ENCODE results near the gene ICA1. TPM values are rescaled to one million over a fixed set of nuclear protein-coding genes. Genes with fewer than 3 reads are reported as not detected.
A peak's percentile ranks its signal among the peaks of the same experiment; 100 is the strongest.

ICA1 gene
- 1.1 and 3.2 TPM in 2 replicates for total RNA-seq (2014; rRNA removed)
- Bru-seq, nascent RNA: percentile 51 among the genes with signal in this experiment
- BruChase-seq, experiment 1, labeled RNA remaining after a 6-hour chase: percentile 35 among the genes with signal in this experiment
- percentile 40 among the genes with signal in this experiment for BruChase-seq, experiment 2, labeled RNA remaining after a 2-hour chase
- long read RNA-seq, transcript ICA1-206 (14 exons, 2,458 nt): major isoform, 5 of 28 reads
- long read RNA-seq, transcript ICA1-207 (14 exons, 2,440 nt): major isoform, 5 of 28 reads
- long read RNA-seq, partial matches to known transcripts: 9 of 28 reads
- long read RNA-seq, other reads (novel, unspliced or antisense): 7 of 28 reads

DNA sequence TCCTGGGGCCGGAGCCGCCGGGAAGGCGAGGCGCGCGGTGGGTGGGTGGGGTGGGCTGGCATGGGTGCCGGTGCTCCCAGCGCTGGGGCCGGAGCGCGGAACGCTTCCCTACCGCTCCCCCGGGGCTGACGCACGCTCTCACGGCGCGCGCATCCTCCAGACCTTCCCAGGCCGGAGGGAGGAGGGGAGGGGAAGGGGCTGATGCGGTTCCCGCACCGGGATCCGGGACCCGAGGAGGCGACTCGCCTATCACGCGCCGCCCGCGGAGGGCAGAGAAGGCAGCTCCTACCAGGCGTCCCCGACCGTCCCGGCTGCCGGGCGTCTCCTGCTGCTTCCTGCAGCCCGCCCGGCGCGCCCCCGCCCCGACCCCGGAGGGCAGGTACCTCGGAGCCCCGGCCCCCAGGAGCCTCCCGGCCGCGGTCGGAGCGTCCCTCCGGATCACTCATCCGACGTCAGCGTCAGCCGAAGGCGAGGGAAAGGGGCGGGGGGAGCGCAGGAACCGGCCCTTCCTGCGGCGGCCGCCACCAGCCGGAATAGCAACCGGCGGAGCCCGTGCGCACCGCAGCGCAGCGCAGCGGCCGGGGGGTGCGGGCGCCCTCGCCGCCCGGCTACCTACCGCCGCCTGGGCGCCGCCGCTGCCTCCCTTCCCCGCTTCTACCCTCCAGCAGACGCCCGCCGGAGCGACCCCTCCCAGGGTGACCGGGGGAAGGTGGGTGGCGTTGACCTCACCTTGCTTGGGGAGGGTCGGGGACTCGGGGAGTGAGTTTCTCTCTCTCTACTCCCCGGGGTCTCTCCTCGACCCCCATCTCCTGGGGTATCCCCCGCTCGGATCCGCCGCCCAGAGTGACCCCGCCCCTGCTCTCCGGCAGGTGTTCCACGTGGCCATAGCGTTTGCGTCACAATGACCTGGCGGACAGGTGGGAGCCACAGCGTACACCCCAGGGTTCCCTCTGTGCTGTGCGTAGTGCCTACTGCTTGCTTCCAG lies at the start of gene ICA1:
TSS of gene ICA1 (minus strand) at position 457 of the 985 bp plus-strand sequence. CDS start 26,241 bp downstream, outside the sequence.
- peaks cover 17% of the 10 kb centered on the region; the same call in 1 of the 2 replicates for H3K27me3 ChIP-seq (ENCODE audit: low read length)
- ChIA-PET POLR2A (ENCODE audit: unreplicated experiment) (interaction anchor here (0.6 kb wide), 1 partner anchor 49 kb away, joined by 5 read pairs; no protein-coding TSS in a partner anchor), CTCF (no interaction called here)
- no peaks in the 10 kb centered on the region for H3K36me3 ChIP-seq (ENCODE audit: low read depth, low read length)
- peak within 1 kb of the TSS; percentile 69 for H3K9ac ChIP-seq (ENCODE audit: low read length)
- no peaks in the 10 kb centered on the region for H3K9me3 ChIP-seq (ENCODE audit: low read length)
- TF ChIP-seq EZH2 (IDR thresholded peaks at IDR 0.05; ENCODE audit: low read length, unreplicated experiment) (no peak), EZH2phosphoT487 (IDR thresholded peaks at IDR 0.05; ENCODE audit: borderline replicate concordance, low read length) (no peak)
- TF ChIP-seq, protein P1, sequence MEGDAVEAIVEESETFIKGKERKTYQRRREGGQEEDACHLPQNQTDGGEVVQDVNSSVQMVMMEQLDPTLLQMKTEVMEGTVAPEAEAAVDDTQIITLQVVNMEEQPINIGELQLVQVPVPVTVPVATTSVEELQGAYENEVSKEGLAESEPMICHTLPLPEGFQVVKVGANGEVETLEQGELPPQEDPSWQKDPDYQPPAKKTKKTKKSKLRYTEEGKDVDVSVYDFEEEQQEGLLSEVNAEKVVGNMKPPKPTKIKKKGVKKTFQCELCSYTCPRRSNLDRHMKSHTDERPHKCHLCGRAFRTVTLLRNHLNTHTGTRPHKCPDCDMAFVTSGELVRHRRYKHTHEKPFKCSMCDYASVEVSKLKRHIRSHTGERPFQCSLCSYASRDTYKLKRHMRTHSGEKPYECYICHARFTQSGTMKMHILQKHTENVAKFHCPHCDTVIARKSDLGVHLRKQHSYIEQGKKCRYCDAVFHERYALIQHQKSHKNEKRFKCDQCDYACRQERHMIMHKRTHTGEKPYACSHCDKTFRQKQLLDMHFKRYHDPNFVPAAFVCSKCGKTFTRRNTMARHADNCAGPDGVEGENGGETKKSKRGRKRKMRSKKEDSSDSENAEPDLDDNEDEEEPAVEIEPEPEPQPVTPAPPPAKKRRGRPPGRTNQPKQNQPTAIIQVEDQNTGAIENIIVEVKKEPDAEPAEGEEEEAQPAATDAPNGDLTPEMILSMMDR (conservative IDR thresholded peaks at IDR 0.05; ENCODE audit: low read depth, low read length): no peak
- H4K20me1 ChIP-seq (ENCODE audit: low read length): no peaks in the 10 kb centered on the region
- no TSS peak for BruUV-seq (replicated peaks)
- DNase-seq (peak; percentile 67), ATAC-seq (peak; percentile 77)
- H3K79me2 ChIP-seq (ENCODE audit: low read length): no peaks in the 10 kb centered on the region
- peak within 1 kb of the TSS; percentile 75 for H3K4me3 ChIP-seq (ENCODE audit: low read length)
- H3K4me1 ChIP-seq (ENCODE audit: insufficient read depth, low read length): peaks cover 16% of the 10 kb centered on the region; the same call in 1 of the 2 replicates
- intact Hi-C loops (cut with micrococcal nuclease): no loop called here
- H3K27ac ChIP-seq (ENCODE audit: low read length): 0 out of 2 replicates have a peak within 1 kb of the TSS, but pooled peaks have one; percentile 27
- peak within 1 kb of the TSS; percentile 89 for H3K4me2 ChIP-seq (ENCODE audit: low read length)
- no peaks in the 10 kb centered on the region for H3F3A ChIP-seq (ENCODE audit: low read length, unreplicated experiment)
- H3K9me2 ChIP-seq (replicated peaks; ENCODE audit: low read length): no peaks in the 10 kb centered on the region
- peak within 1 kb of the TSS; percentile 91 for H2AFZ ChIP-seq (ENCODE audit: low read length)

DNA sequence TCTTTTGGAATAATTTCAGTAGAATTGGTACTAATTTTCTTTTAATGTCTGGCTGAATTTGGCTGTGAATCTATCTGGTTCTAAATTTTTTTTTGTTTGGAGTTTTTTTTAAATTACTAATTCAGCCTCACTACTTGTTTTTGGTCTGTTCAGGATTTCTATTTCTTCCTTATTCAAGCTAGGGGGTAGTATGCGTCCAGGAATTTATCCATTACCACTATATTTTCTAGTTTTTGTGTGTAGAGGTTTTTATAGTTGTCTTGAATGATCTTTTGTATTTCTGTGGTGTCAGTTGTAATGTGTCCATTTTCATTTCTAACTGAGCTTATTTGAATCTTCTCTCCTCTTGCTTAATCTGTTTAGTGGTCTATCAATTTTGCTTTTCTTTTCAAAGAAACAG lies 48.9 kb upstream of the ICA1 start:
- H3K79me2 ChIP-seq (ENCODE audit: low read length): no peaks in the 10 kb centered on the region
- DNase-seq (no peak), ATAC-seq (no peak)
- ChIA-PET CTCF (no interaction called here), POLR2A (ENCODE audit: unreplicated experiment) (no interaction called here)
- no peak overlapping the region for H3K4me3 ChIP-seq (ENCODE audit: low read length)
- no peak overlapping the region for H2AFZ ChIP-seq (ENCODE audit: low read length)
- no peaks in the 10 kb centered on the region for H3K36me3 ChIP-seq (ENCODE audit: low read depth, low read length)
- no peak overlapping the region for H3K4me2 ChIP-seq (ENCODE audit: low read length)
- no peaks in the 10 kb centered on the region; the same call in 1 of the 2 replicates for H3K27me3 ChIP-seq (ENCODE audit: low read length)
- intact Hi-C loops (cut with micrococcal nuclease): loop anchor here (1.0 kb wide), 1 partner anchor 54 kb away; no protein-coding TSS in a partner anchor
- no peak for TF ChIP-seq EZH2 (IDR thresholded peaks at IDR 0.05; ENCODE audit: low read length, unreplicated experiment)
- TF ChIP-seq, protein P1 (conservative IDR thresholded peaks at IDR 0.05; ENCODE audit: low read depth, low read length): no peak
- TF ChIP-seq EZH2phosphoT487 (IDR thresholded peaks at IDR 0.05; ENCODE audit: borderline replicate concordance, low read length): no peak
- H3K4me1 ChIP-seq (ENCODE audit: insufficient read depth, low read length): no peaks in the 10 kb centered on the region
- no peak overlapping the region for H3K9ac ChIP-seq (ENCODE audit: low read length)
- H4K20me1 ChIP-seq (ENCODE audit: low read length): no peaks in the 10 kb centered on the region
- H3K9me3 ChIP-seq (ENCODE audit: low read length): no peaks in the 10 kb centered on the region
- BruUV-seq (replicated peaks): no TSS peak
- no peaks in the 10 kb centered on the region for H3F3A ChIP-seq (ENCODE audit: low read length, unreplicated experiment)
- H3K27ac ChIP-seq (ENCODE audit: low read length): no peak overlapping the region
- no peaks in the 10 kb centered on the region for H3K9me2 ChIP-seq (replicated peaks; ENCODE audit: low read length)

Data from PC-3 (cell line).